Stimulated activated naive B cell treated with anti-CD40 and anti-IgM and Interleukin-4, amounts not matched to agents 10 μg/mL and 1 μg/mL and 100 μg/mL, for 72 hours (primary cell): Measurements from ENCODE around the gene SH3RF1.
"Not testable (repeated sequence)": the region's sequence is repeated elsewhere in the genome, so short reads cannot be mapped to it uniquely, and the experiment has no call there.

Experiments
- ATAC-seq, 2 donors: fragments of 150-1000 bp; cut with Tn5 transposase; replicated peaks; 2 replicates each; pipeline ENCODE4 v1.10.0; 2021; ENCODE audit warnings: moderate library complexity in 1 of 2
- DNase-seq: peaks from one replicate; pipeline ENCODE4 v3.0.0; 2021
- H3K27ac Mint-ChIP-seq: one replicate; pipeline ENCODE4 v1.8.0; 2022; ENCODE audit warnings: mild to moderate bottlenecking, mixed read lengths
- H3K27me3 Mint-ChIP-seq, 2 donors: one replicate each; pipeline ENCODE4 v1.8.0; 2022; ENCODE audit warnings: mixed read lengths in 2 of 2
- H3K36me3 Mint-ChIP-seq, 2 donors: one replicate each; pipeline ENCODE4 v1.8.0; 2022; ENCODE audit warnings: mixed read lengths in 2 of 2, mild to moderate bottlenecking in 1 of 2
- H3K4me1 Mint-ChIP-seq, 2 donors: one replicate each; pipeline ENCODE4 v1.8.0; 2022; ENCODE audit warnings: mixed read lengths in 2 of 2, mild to moderate bottlenecking in 1 of 2
- H3K4me3 Mint-ChIP-seq, 2 donors: one replicate each; pipeline ENCODE4 v1.8.0; 2022; ENCODE audit warnings: mild to moderate bottlenecking in 2 of 2, mixed read lengths in 2 of 2, moderate library complexity in 1 of 2
- H3K9me3 Mint-ChIP-seq, 2 donors: one replicate each; pipeline ENCODE4 v1.8.0; 2022; ENCODE audit warnings: mixed read lengths in 2 of 2, mild to moderate bottlenecking in 1 of 2

The SH3RF1 gene

GRCh38 chr4:169287983-169288382 lies 17.2 kb upstream of the SH3RF1 start:
- peak; percentile 27 to 55 for ATAC-seq
- H3K27ac Mint-ChIP-seq, H3K4me3 Mint-ChIP-seq, H3K9me3 Mint-ChIP-seq, H3K36me3 Mint-ChIP-seq, H3K27me3 Mint-ChIP-seq, DNase-seq: not testable (repeated sequence)
- peaks cover 15 to 24% of the 10 kb centered on the region in 2 donors for H3K4me1 Mint-ChIP-seq

GRCh38 chr4:169286562-169287301 lies 16.0 kb upstream of the SH3RF1 start:
- peaks cover 5 to 7% of the 10 kb centered on the region in 2 donors for H3K9me3 Mint-ChIP-seq
- H3K36me3 Mint-ChIP-seq: peaks cover 0 to 5% of the 10 kb centered on the region in 2 donors
- peaks cover 8 to 13% of the 10 kb centered on the region in 2 donors for H3K4me1 Mint-ChIP-seq
- no peak overlapping the region for H3K27ac Mint-ChIP-seq
- ATAC-seq: no peak
- no peaks in the 10 kb centered on the region for H3K27me3 Mint-ChIP-seq
- H3K4me3 Mint-ChIP-seq: no peak overlapping the region
- no peak for DNase-seq

GRCh38 chr4:169283114-169283509 lies 12.4 kb upstream of the SH3RF1 start:
- Mint-ChIP-seq H3K36me3 (peaks cover 0 to 5% of the 10 kb centered on the region in 2 donors), H3K9me3 (peaks cover 5 to 7% of the 10 kb centered on the region in 2 donors)
- no peak for DNase-seq

GRCh38 chr4:169282429-169283113 lies 11.8 kb upstream of the SH3RF1 start:
- no peak overlapping the region for H3K4me3 Mint-ChIP-seq
- ATAC-seq: no peak

More at GRCh38 chr4:169283114-169283509, 12.4 kb upstream of the SH3RF1 start:
- ATAC-seq: no peak
- H3K4me1 Mint-ChIP-seq: peaks cover 5 to 7% of the 10 kb centered on the region in 2 donors
- H3K4me3 Mint-ChIP-seq: no peak overlapping the region
- H3K27me3 Mint-ChIP-seq: no peaks in the 10 kb centered on the region
- H3K27ac Mint-ChIP-seq: no peak overlapping the region

GRCh38 chr4:169279108-169279507 lies 8.4 kb upstream of the SH3RF1 start:
- no peak for ATAC-seq
- Mint-ChIP-seq H3K36me3 (no peaks in the 10 kb centered on the region), H3K4me1 (no peaks in the 10 kb centered on the region), H3K27ac (no peak overlapping the region), H3K4me3 (no peak overlapping the region), H3K9me3 (no peaks in the 10 kb centered on the region), H3K27me3 (no peaks in the 10 kb centered on the region)
- DNase-seq: no peak

More at GRCh38 chr4:169282429-169283113, 11.8 kb upstream of the SH3RF1 start:
- Mint-ChIP-seq H3K4me1 (peaks cover under 1 to 1% of the 10 kb centered on the region in 2 donors), H3K9me3 (peaks cover 1 to 2% of the 10 kb centered on the region in 2 donors), H3K36me3 (peaks cover 0 to 1% of the 10 kb centered on the region in 2 donors), H3K27ac (no peak overlapping the region), H3K27me3 (no peaks in the 10 kb centered on the region)
- DNase-seq: no peak

- DNase-seq: no peak
- no peaks in the 10 kb centered on the region for H3K9me3 Mint-ChIP-seq
- H3K27ac Mint-ChIP-seq: no peak overlapping the region
Observed at GRCh38 chr4:169278624-169279023, 7.9 kb upstream of the SH3RF1 start.

GRCh38 chr4:169277838-169278237 lies 7.1 kb upstream of the SH3RF1 start:
- H3K4me3 Mint-ChIP-seq, H3K9me3 Mint-ChIP-seq, ATAC-seq, DNase-seq, H3K27me3 Mint-ChIP-seq, H3K36me3 Mint-ChIP-seq, H3K27ac Mint-ChIP-seq, H3K4me1 Mint-ChIP-seq: not testable (repeated sequence)

More at GRCh38 chr4:169278624-169279023, 7.9 kb upstream of the SH3RF1 start:
- H3K4me3 Mint-ChIP-seq: no peak overlapping the region
- ATAC-seq: no peak
- no peaks in the 10 kb centered on the region for H3K27me3 Mint-ChIP-seq
- no peaks in the 10 kb centered on the region for H3K4me1 Mint-ChIP-seq
- H3K36me3 Mint-ChIP-seq: no peaks in the 10 kb centered on the region

- Mint-ChIP-seq H3K36me3 (no peaks in the 10 kb centered on the region), H3K27ac (no peak overlapping the region), H3K27me3 (no peaks in the 10 kb centered on the region), H3K9me3 (no peaks in the 10 kb centered on the region), H3K4me1 (peaks cover 2 to 18% of the 10 kb centered on the region in 2 donors), H3K4me3 (no peak overlapping the region)
- no peak for DNase-seq
- no peak for ATAC-seq
Observed at GRCh38 chr4:169275180-169275579, 4.4 kb upstream of the SH3RF1 start.

- H3K27me3 Mint-ChIP-seq: peaks cover 2 to 3% of the 10 kb centered on the region in 2 donors
Observed at GRCh38 chr4:169274033-169274432, 3.3 kb upstream of the SH3RF1 start.

GRCh38 chr4:169272265-169272886 lies 1.6 kb upstream of the SH3RF1 start:
- Mint-ChIP-seq H3K4me1 (peaks cover 6 to 28% of the 10 kb centered on the region in 2 donors), H3K4me3 (no peak overlapping the region)
- ATAC-seq: peak; percentile 54 to 55

More at GRCh38 chr4:169274033-169274432, 3.3 kb upstream of the SH3RF1 start:
- Mint-ChIP-seq H3K36me3 (no peaks in the 10 kb centered on the region), H3K9me3 (no peaks in the 10 kb centered on the region), H3K27ac (no peak overlapping the region), H3K4me1 (peaks cover 5 to 25% of the 10 kb centered on the region in 2 donors), H3K4me3 (no peak overlapping the region)
- DNase-seq (no peak), ATAC-seq (no peak)

GRCh38 chr4:169271692-169272007 lies 894 bp upstream of the SH3RF1 start:
- peaks cover 5 to 7% of the 10 kb centered on the region in 2 donors for H3K27me3 Mint-ChIP-seq
- H3K27ac Mint-ChIP-seq: no peak overlapping the region
- no peaks in the 10 kb centered on the region for H3K36me3 Mint-ChIP-seq
- peak overlapping the region; percentile 86 to 89 for H3K4me3 Mint-ChIP-seq
- H3K9me3 Mint-ChIP-seq: no peaks in the 10 kb centered on the region
- DNase-seq (no peak), ATAC-seq (no peak)
- peaks cover 6 to 28% of the 10 kb centered on the region in 2 donors for H3K4me1 Mint-ChIP-seq

More at GRCh38 chr4:169272265-169272886, 1.6 kb upstream of the SH3RF1 start:
- DNase-seq: no peak
- Mint-ChIP-seq H3K27ac (no peak overlapping the region), H3K36me3 (no peaks in the 10 kb centered on the region), H3K27me3 (peaks cover 5 to 7% of the 10 kb centered on the region in 2 donors), H3K9me3 (no peaks in the 10 kb centered on the region)

- H3K27ac Mint-ChIP-seq: no peak overlapping the region
- peak overlapping the region; percentile 86 to 89 for H3K4me3 Mint-ChIP-seq
- peak; percentile 17 for DNase-seq
- peaks cover 7 to 9% of the 10 kb centered on the region in 2 donors for H3K27me3 Mint-ChIP-seq
- H3K9me3 Mint-ChIP-seq: no peaks in the 10 kb centered on the region
- no peaks in the 10 kb centered on the region for H3K36me3 Mint-ChIP-seq
- peak; percentile 56 to 58 for ATAC-seq
- H3K4me1 Mint-ChIP-seq: peaks cover 6 to 28% of the 10 kb centered on the region in 2 donors
Observed at GRCh38 chr4:169269916-169270809, 593 bp downstream of the SH3RF1 start.

- Mint-ChIP-seq H3K27ac (no peak overlapping the region), H3K4me3 (peak overlapping the region in 1 of 2 donors; percentile 4), H3K4me1 (peaks cover 6 to 28% of the 10 kb centered on the region in 2 donors), H3K36me3 (peaks cover 0 to 4% of the 10 kb centered on the region in 2 donors), H3K27me3 (peaks cover 7 to 12% of the 10 kb centered on the region in 2 donors), H3K9me3 (no peaks in the 10 kb centered on the region)
- no peak for ATAC-seq
- no peak for DNase-seq
Observed at GRCh38 chr4:169268951-169269760, 1.6 kb downstream of the SH3RF1 start.
